ENCODE data around the gene DMTF1. TPM values are rescaled to one million over a fixed set of nuclear protein-coding genes. Genes with fewer than 3 reads are reported as not detected.

DMTF1 gene
- total and polyA plus RNA-seq, 2 donors (not counting 1 experiment from before 2014, with no cell fraction given) = 139 to 235 TPM

GRCh38 chr7:87151729-87152111 is 533 bp upstream of the DMTF1 start:
- Histone ChIP-seq H3K4me2 (replicated peaks; ENCODE audit: low read depth, low read length, poor library complexity, severe bottlenecking) (peak overlapping the region; percentile 83), H3K27ac (ENCODE audit: low read length in 2 of 2) (peak overlapping the region; percentile 87 to 99), H3K9ac (ENCODE audit: low read length) (peak overlapping the region; percentile 97), H3K4me3 (ENCODE audit: control extremely low read depth in 1 of 5, extremely low read depth in 1 of 5, insufficient read depth in 1 of 5, low read depth in 2 of 5, low read length in 4 of 5) (peak overlapping the region; percentile 75 to 97 (median 88)), H3K4me1 (ENCODE audit: control insufficient read depth in 2 of 2, insufficient read depth in 2 of 2, low read length in 2 of 2) (peaks cover 27 to 40% of the 10 kb centered on the region in 2 donors), H3K36me3 (replicated peaks in 1 of 2; ENCODE audit: control extremely low read depth in 1 of 2, control insufficient read depth in 1 of 2, extremely low read depth in 1 of 2, insufficient read depth in 2 of 2, low read length in 1 of 2) (peaks cover 0 to 3% of the 10 kb centered on the region in 2 experiments), H3K79me2 (ENCODE audit: control insufficient read depth, insufficient read depth, low read length) (peaks cover 45% of the 10 kb centered on the region), H2AFZ (ENCODE audit: insufficient read depth, low read depth, low read length, poor library complexity, severe bottlenecking) (peak overlapping the region; percentile 100), H4K20me1 (ENCODE audit: control insufficient read depth, insufficient read depth, low read length, poor library complexity, severe bottlenecking) (peaks cover 15% of the 10 kb centered on the region), H3K9me3 (ENCODE audit: control extremely low read depth in 1 of 3, control insufficient read depth in 2 of 3, insufficient read depth in 1 of 3, low read length in 2 of 3) (no peaks in the 10 kb centered on the region), H3K27me3 (replicated peaks in 1 of 4; ENCODE audit: control extremely low read depth in 1 of 4, control insufficient read depth in 3 of 4, insufficient read depth in 4 of 4, low read length in 3 of 4) (no peaks in the 10 kb centered on the region)
- WGBS (ENCODE audit: insufficient coverage) = 0% methylated on average over 7 of the region's 13 CpGs
- POLR2A ChIA-PET = interaction anchor here (0.9 to 3.4 kb wide), 4 partner anchors 8 to 96 kb away, joined by 3 to 58 read pairs (median 8); partner anchors contain the start of genes ELAPOR2 and TMEM243
- CTCF ChIA-PET = interaction anchor here (0.9 to 2.7 kb wide), 10 partner anchors 20 to 93 kb away, joined by 3 to 13 read pairs (median 5); partner anchors contain the start of genes ELAPOR2 and TMEM243
- Mint-ChIP-seq H3K27me3 (no peaks in the 10 kb centered on the region), H3K9me3 (ENCODE audit: insufficient read depth) (no peaks in the 10 kb centered on the region), H3K4me3 (peak overlapping the region; percentile 88), H3K4me1 (peaks cover 41% of the 10 kb centered on the region), H3K27ac (peak overlapping the region; percentile 91)
- intact Hi-C loops (cut with micrococcal nuclease) = loop anchor here (1.0 to 10.0 kb wide), 6 partner anchors 69 to 1071 kb away; partner anchors contain the start of genes ABCB4, CROT, DBF4 and ELAPOR2
- ATAC-seq (ENCODE audit: low read depth) (peak; percentile 41), DNase-seq (no peak)
- no peak for TF ChIP-seq EZH2 (IDR thresholded peaks at IDR 0.05; ENCODE audit: borderline replicate concordance, insufficient read depth, low read depth, low read length, poor library complexity, severe bottlenecking)
- no peak for TF ChIP-seq CTCF (IDR thresholded peaks at IDR 0.05)
